HL-60 (cell line): ENCODE measurements around the gene GSAP.
A peak's percentile ranks its signal among the peaks of the same experiment; 100 is the strongest.
"Not testable (repeated sequence)": the region's sequence is repeated elsewhere in the genome, so short reads cannot be mapped to it uniquely, and the experiment has no call there.

ENCODE experiments used
- DNase-seq, 2 experiments: peaks; one replicate each; pipeline ENCODE4 v3.0.0-alpha.2; 2010 to 2020; ENCODE audit warnings: low read depth in 1 of 2, low spot score in 1 of 2
- H3K27ac ChIP-seq: fragments of 250-450 bp; sonication (Bioruptor Pico); replicated peaks from 2 replicates; pipeline ENCODE4 v1.5.1; 2020; ENCODE audit warnings: mild to moderate bottlenecking, moderate library complexity
- H3K27me3 ChIP-seq: fragments of 250-450 bp; sonication (Bioruptor Pico); 2 replicates; pipeline ENCODE4 v1.5.1; 2021; ENCODE audit warnings: mild to moderate bottlenecking, moderate library complexity; ENCODE audit not compliant: insufficient read depth, poor library complexity, severe bottlenecking
- H3K4me3 ChIP-seq: replicated peaks from 2 replicates; pipeline ENCODE4 v1.5.1; 2011; ENCODE audit warnings: mild to moderate bottlenecking, control low read depth, low read length; ENCODE audit not compliant: insufficient read depth
- GABPA ChIP-seq: IDR thresholded peaks from 2 replicates; pipeline ENCODE4 v1.6.1; 2012; ENCODE audit warnings: low read depth
- POLR2AphosphoS5 ChIP-seq: IDR thresholded peaks from 2 replicates; pipeline ENCODE4 v1.6.1; 2012; ENCODE audit warnings: low read depth
- SPI1 ChIP-seq: IDR thresholded peaks from 2 replicates; pipeline ENCODE4 v1.6.1; 2012; ENCODE audit warnings: low read depth, mild to moderate bottlenecking, borderline replicate concordance
- TF ChIP-seq, protein P1 (sequence below): IDR thresholded peaks from one replicate; pipeline ENCODE4 v1.5.1; 2011; ENCODE audit warnings: low read length, control low read depth, inconsistent platforms; ENCODE audit not compliant: insufficient read depth
- TF ChIP-seq, protein P2 (sequence below): IDR thresholded peaks from 2 replicates; pipeline ENCODE4 v1.6.1; 2012; ENCODE audit warnings: low read depth; ENCODE audit not compliant: insufficient replicate concordance

Gene GSAP

DNA sequence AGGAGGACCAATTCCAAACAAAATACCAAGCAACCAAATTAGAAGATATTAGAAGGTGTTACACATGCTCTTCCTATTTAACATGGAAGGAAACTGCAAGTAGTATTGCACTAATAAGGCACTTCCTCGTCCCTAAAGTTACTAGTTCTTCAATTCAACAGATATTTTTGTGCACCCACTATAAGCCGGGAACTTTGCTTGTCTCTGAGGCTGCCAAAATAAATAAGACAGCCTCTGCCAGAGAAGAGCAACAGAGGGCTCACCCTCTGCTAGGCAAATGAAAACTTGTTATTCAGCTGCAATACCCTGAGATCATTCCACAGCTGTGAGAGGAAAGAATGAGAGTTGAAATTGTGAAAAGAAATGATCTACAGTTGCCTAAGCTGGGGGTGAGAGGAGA, 37.4 kb upstream of the GSAP start:
- Histone ChIP-seq H3K27me3 (no peaks in the 10 kb centered on the region), H3K27ac (peak overlapping the region; percentile 25), H3K4me3 (no peak overlapping the region)
- DNase-seq = no peak
- TF ChIP-seq POLR2AphosphoS5 = no peak
- TF ChIP-seq GABPA = no peak
- peak; percentile 69; the same call in 1 of the 2 replicates for TF ChIP-seq SPI1
- TF ChIP-seq, protein P1, sequence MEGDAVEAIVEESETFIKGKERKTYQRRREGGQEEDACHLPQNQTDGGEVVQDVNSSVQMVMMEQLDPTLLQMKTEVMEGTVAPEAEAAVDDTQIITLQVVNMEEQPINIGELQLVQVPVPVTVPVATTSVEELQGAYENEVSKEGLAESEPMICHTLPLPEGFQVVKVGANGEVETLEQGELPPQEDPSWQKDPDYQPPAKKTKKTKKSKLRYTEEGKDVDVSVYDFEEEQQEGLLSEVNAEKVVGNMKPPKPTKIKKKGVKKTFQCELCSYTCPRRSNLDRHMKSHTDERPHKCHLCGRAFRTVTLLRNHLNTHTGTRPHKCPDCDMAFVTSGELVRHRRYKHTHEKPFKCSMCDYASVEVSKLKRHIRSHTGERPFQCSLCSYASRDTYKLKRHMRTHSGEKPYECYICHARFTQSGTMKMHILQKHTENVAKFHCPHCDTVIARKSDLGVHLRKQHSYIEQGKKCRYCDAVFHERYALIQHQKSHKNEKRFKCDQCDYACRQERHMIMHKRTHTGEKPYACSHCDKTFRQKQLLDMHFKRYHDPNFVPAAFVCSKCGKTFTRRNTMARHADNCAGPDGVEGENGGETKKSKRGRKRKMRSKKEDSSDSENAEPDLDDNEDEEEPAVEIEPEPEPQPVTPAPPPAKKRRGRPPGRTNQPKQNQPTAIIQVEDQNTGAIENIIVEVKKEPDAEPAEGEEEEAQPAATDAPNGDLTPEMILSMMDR = no peak

DNA sequence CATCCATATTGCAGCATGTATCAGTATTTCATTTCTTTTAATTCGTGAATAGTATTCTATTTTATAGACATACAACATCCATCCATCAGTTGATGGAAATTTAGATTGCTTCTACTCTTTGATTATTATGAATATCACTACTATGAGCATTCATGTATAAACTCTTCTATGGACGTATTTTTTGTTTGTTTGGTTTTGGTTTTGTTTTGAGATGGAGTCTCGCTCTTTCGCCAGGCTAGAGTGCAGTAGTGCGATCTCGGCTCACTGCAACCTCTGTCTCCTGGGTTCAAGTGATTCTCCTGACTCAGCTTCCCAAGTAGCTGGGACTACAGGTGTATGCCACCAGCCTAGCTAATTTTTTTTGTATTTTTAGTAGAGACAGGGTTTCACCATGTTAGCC, 35.8 kb upstream of the GSAP start:
- H3K27ac ChIP-seq, H3K4me3 ChIP-seq, H3K27me3 ChIP-seq, DNase-seq: not testable (repeated sequence)

DNA sequence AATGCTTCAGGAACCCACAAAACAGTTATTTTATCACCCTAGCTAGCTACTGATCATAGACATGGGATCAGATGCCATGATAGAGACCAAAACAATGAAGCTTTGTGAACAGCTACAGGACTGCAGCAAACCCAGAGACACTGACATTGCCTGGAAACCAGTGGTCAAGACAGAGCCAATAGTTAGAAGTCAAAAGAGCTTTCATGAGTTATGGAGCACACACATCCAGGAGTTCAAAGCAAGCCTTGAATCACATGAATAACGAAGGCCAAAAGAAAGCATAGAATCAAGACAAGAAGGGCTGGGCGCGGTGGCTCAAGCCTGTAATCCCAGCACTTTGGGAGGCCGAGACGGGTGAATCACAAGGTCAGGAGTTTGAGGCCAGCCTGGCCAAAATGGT, 34.5 kb upstream of the GSAP start:
- no peak overlapping the region for H3K27ac ChIP-seq
- no peak overlapping the region for H3K4me3 ChIP-seq
- DNase-seq = no peak
- TF ChIP-seq POLR2AphosphoS5 (no peak), SPI1 (no peak), GABPA (no peak)
- TF ChIP-seq, protein P1 = no peak
- TF ChIP-seq, protein P2, sequence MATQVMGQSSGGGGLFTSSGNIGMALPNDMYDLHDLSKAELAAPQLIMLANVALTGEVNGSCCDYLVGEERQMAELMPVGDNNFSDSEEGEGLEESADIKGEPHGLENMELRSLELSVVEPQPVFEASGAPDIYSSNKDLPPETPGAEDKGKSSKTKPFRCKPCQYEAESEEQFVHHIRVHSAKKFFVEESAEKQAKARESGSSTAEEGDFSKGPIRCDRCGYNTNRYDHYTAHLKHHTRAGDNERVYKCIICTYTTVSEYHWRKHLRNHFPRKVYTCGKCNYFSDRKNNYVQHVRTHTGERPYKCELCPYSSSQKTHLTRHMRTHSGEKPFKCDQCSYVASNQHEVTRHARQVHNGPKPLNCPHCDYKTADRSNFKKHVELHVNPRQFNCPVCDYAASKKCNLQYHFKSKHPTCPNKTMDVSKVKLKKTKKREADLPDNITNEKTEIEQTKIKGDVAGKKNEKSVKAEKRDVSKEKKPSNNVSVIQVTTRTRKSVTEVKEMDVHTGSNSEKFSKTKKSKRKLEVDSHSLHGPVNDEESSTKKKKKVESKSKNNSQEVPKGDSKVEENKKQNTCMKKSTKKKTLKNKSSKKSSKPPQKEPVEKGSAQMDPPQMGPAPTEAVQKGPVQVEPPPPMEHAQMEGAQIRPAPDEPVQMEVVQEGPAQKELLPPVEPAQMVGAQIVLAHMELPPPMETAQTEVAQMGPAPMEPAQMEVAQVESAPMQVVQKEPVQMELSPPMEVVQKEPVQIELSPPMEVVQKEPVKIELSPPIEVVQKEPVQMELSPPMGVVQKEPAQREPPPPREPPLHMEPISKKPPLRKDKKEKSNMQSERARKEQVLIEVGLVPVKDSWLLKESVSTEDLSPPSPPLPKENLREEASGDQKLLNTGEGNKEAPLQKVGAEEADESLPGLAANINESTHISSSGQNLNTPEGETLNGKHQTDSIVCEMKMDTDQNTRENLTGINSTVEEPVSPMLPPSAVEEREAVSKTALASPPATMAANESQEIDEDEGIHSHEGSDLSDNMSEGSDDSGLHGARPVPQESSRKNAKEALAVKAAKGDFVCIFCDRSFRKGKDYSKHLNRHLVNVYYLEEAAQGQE = no peak
- no peaks in the 10 kb centered on the region for H3K27me3 ChIP-seq

DNA sequence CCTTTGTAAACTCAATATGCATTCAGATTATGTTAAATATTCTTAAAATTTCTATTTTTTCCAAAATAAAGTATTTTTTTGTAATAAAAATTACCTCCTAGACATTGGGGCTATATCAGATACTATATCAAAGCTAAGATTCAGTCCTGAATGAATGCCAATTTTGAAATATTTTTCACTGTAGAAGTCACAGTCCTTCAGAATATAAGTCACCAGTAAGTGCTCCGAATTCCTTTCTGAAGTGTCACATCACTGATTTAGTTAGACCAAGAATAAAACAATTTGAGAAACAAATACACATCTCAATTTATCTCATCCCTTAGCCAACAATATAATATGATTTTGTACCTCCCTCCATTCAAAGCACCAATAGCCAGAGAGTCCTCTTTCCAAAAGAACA, 33.9 kb upstream of the GSAP start:
- TF ChIP-seq, protein P1 = no peak
- TF ChIP-seq, protein P2 = no peak
- TF ChIP-seq POLR2AphosphoS5 = no peak
- TF ChIP-seq SPI1 = no peak
- no peak for TF ChIP-seq GABPA
- no peak overlapping the region for H3K27ac ChIP-seq
- H3K4me3 ChIP-seq = no peak overlapping the region
- H3K27me3 ChIP-seq = no peaks in the 10 kb centered on the region
- DNase-seq = no peak
